Uterus (tissue), 2 donors: Measurements from ENCODE around the gene KRTAP19-6.
"Not testable (repeated sequence)": the region's sequence is repeated elsewhere in the genome, so short reads cannot be mapped to it uniquely, and the experiment has no call there.

Source experiments
- POLR2A ChIP-seq, 2 donors: fragments of 450-650 bp; IDR thresholded peaks; one replicate each; pipeline ENCODE4 v1.6.1; 2016; ENCODE audit warnings: antibody characterized with exemption in 2 of 2, mild to moderate bottlenecking in 1 of 2, moderate library complexity in 1 of 2
- TF ChIP-seq, protein P1 (sequence below), 4 experiments: fragments of 200-600 bp in 2 of 4; fragments of 450-650 bp in 2 of 4; sonication (generic) in 2 of 4; IDR thresholded peaks; one replicate each; pipeline ENCODE4 v1.5.1; 2016 to 2019; ENCODE audit warnings: antibody characterized with exemption in 4 of 4, mild to moderate bottlenecking in 2 of 4, moderate library complexity in 1 of 4

DNA sequence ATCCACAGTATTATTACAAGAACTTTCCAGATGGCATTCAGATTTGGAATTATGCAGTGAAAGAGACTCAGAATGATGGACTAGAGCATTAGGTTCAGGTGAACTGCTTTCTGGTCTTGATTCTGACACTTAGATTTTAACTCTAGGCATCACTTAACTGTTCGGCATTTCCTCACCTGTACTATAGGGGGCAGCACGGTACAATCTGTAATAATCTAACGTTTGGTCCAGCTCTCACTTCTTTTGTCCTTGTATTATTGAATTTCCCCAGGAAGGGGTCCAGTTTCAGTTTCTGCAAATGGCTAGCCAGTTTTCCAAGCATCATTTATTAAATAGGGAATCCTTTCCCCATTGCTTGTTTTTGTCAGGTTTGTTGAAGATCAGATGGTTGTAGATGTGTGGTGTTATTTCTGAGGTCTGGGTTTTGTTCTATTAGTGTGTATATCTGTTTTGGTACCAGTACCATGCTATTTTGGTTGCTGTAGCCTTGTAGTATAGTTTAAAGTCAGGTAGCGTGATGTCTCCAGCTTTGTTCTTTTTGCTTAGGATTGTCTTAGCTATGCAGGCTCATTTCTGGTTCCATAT lies 36.0 kb downstream of the KRTAP19-6 start:
- TF ChIP-seq, protein P1, sequence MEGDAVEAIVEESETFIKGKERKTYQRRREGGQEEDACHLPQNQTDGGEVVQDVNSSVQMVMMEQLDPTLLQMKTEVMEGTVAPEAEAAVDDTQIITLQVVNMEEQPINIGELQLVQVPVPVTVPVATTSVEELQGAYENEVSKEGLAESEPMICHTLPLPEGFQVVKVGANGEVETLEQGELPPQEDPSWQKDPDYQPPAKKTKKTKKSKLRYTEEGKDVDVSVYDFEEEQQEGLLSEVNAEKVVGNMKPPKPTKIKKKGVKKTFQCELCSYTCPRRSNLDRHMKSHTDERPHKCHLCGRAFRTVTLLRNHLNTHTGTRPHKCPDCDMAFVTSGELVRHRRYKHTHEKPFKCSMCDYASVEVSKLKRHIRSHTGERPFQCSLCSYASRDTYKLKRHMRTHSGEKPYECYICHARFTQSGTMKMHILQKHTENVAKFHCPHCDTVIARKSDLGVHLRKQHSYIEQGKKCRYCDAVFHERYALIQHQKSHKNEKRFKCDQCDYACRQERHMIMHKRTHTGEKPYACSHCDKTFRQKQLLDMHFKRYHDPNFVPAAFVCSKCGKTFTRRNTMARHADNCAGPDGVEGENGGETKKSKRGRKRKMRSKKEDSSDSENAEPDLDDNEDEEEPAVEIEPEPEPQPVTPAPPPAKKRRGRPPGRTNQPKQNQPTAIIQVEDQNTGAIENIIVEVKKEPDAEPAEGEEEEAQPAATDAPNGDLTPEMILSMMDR (IDR thresholded peaks at IDR 0.05): not testable (repeated sequence)
- not testable (repeated sequence) for TF ChIP-seq POLR2A (IDR thresholded peaks at IDR 0.05)
